Uterus (tissue), 4 donors: Measurements from ENCODE around the gene DENND2A. TPM values are rescaled to one million over a fixed set of nuclear protein-coding genes. Genes with fewer than 3 reads are reported as not detected.

Experiments used
- DNase-seq, 2 donors: peaks; one replicate each; pipeline ENCODE4 v3.0.0-alpha.2; 2019 to 2020
- H3K27ac ChIP-seq, 2 donors: fragments of 200-600 bp; sonication (generic); 1 replicate in 1 of 2; 2 replicates in 1 of 2; pipeline ENCODE4 v1.5.1; 2016 to 2018
- H3K27me3 ChIP-seq, 2 donors: fragments of 200-600 bp; sonication (generic); one replicate each; pipeline ENCODE4 v1.5.1; 2018 to 2019; ENCODE audit warnings: control low read depth in 1 of 2
- H3K36me3 ChIP-seq, 2 donors: fragments of 200-600 bp; sonication (generic); one replicate each; pipeline ENCODE4 v1.5.1; 2019; ENCODE audit warnings: control low read depth in 1 of 2
- H3K4me1 ChIP-seq, 2 donors: fragments of 200-600 bp; sonication (generic); one replicate each; pipeline ENCODE4 v1.5.1; 2018 to 2019; ENCODE audit warnings: control low read depth in 1 of 2
- H3K4me3 ChIP-seq, 2 donors: fragments of 200-600 bp; sonication (generic); 1 replicate in 1 of 2; 2 replicates in 1 of 2; pipeline ENCODE4 v1.5.1; 2018 to 2019; ENCODE audit warnings: mild to moderate bottlenecking in 1 of 2
- H3K9me3 ChIP-seq, 2 donors: fragments of 200-600 bp; sonication (generic); one replicate each; pipeline ENCODE4 v1.5.1; 2019; ENCODE audit warnings: control low read depth in 1 of 2
- CTCF ChIP-seq, 4 experiments: fragments of 200-600 bp in 2 of 4; fragments of 450-650 bp in 2 of 4; sonication (generic) in 2 of 4; IDR thresholded peaks; one replicate each; pipeline ENCODE4 v1.5.1; 2016 to 2019; ENCODE audit warnings: antibody characterized with exemption in 4 of 4, mild to moderate bottlenecking in 2 of 4, moderate library complexity in 1 of 4
- POLR2A ChIP-seq, 2 donors: fragments of 450-650 bp; IDR thresholded peaks; one replicate each; pipeline ENCODE4 v1.6.1; 2016; ENCODE audit warnings: antibody characterized with exemption in 2 of 2, mild to moderate bottlenecking in 1 of 2, moderate library complexity in 1 of 2
- intact Hi-C: fragments of 100-400 bp; cut with DNase I; formaldehyde crosslinking; loops from one replicate; pipeline ENCODE4 v1.15.1; 2023; ENCODE audit warnings: low total_unique reads
- total RNA-seq, 4 donors: library from RNA; depleted of rRNA in 3 of 4; stranded (reverse); fragments of >200 nt in 3 of 4; gene quantifications; one replicate each; pipeline versions ENCODE4 v1.1.0 to v1.2.4, GENCODE V29; 2014 to 2023
- donor health status: DM: yes; HTN: yes; CAD: no.

DENND2A gene
- total RNA-seq, 4 donors from 2014 or later, result 9.1 to 84.8 (median 35.5) TPM

- no peaks in the 10 kb centered on the region for H3K27me3 ChIP-seq
- no peaks in the 10 kb centered on the region for H3K4me1 ChIP-seq
- intact Hi-C loops, result no loop called here
- H3K4me3 ChIP-seq, result no peak overlapping the region
- no peak overlapping the region for H3K27ac ChIP-seq
- DNase-seq, result no peak
- H3K9me3 ChIP-seq, result no peaks in the 10 kb centered on the region
- TF ChIP-seq CTCF (IDR thresholded peaks at IDR 0.05) (no peak), POLR2A (IDR thresholded peaks at IDR 0.05) (no peak)
- no peaks in the 10 kb centered on the region for H3K36me3 ChIP-seq
These were observed 54.1 kb downstream of the DENND2A start for GRCh38 chr7:140586516-140586915.

GRCh38 chr7:140585333-140585732 is 55.3 kb downstream of the DENND2A start:
- H3K36me3 ChIP-seq, result no peaks in the 10 kb centered on the region
- no peak overlapping the region for H3K27ac ChIP-seq
- TF ChIP-seq CTCF (IDR thresholded peaks at IDR 0.05) (no peak), POLR2A (IDR thresholded peaks at IDR 0.05) (no peak)
- no peak for DNase-seq
- no peaks in the 10 kb centered on the region for H3K27me3 ChIP-seq
- H3K4me1 ChIP-seq, result no peaks in the 10 kb centered on the region
- no peaks in the 10 kb centered on the region for H3K9me3 ChIP-seq
- no peak overlapping the region for H3K4me3 ChIP-seq
- intact Hi-C loops, result no loop called here

GRCh38 chr7:140584195-140584851 is 56.3 kb downstream of the DENND2A start:
- Histone ChIP-seq H3K36me3 (no peaks in the 10 kb centered on the region), H3K4me1 (no peaks in the 10 kb centered on the region), H3K27ac (no peak overlapping the region), H3K9me3 (no peaks in the 10 kb centered on the region), H3K4me3 (no peak overlapping the region), H3K27me3 (no peaks in the 10 kb centered on the region)
- no peak for TF ChIP-seq POLR2A (IDR thresholded peaks at IDR 0.05)
- TF ChIP-seq CTCF (IDR thresholded peaks at IDR 0.05), result no peak
- intact Hi-C loops, result no loop called here
- DNase-seq, result no peak

GRCh38 chr7:140581411-140581810 is 59.2 kb downstream of the DENND2A start:
- Histone ChIP-seq H3K27ac (no peak overlapping the region), H3K4me3 (no peak overlapping the region), H3K27me3 (no peaks in the 10 kb centered on the region), H3K9me3 (no peaks in the 10 kb centered on the region), H3K4me1 (no peaks in the 10 kb centered on the region), H3K36me3 (no peaks in the 10 kb centered on the region)
- no peak for DNase-seq
- intact Hi-C loops, result no loop called here
- TF ChIP-seq CTCF (IDR thresholded peaks at IDR 0.05), result no peak
- TF ChIP-seq POLR2A (IDR thresholded peaks at IDR 0.05), result no peak

GRCh38 chr7:140577651-140578050 is 63.0 kb downstream of the DENND2A start:
- intact Hi-C loops, result no loop called here
- TF ChIP-seq POLR2A (IDR thresholded peaks at IDR 0.05), result no peak
- no peak for TF ChIP-seq CTCF (IDR thresholded peaks at IDR 0.05)
- H3K27ac ChIP-seq, result no peak overlapping the region
- H3K4me3 ChIP-seq, result no peak overlapping the region
- no peaks in the 10 kb centered on the region for H3K36me3 ChIP-seq
- no peaks in the 10 kb centered on the region for H3K27me3 ChIP-seq
- H3K4me1 ChIP-seq, result no peaks in the 10 kb centered on the region
- DNase-seq, result no peak
- no peaks in the 10 kb centered on the region for H3K9me3 ChIP-seq
